ENCODE results near the gene COL26A1.

Gene COL26A1

GRCh38 chr7:101582971-101583370 lies 220.3 kb downstream of the COL26A1 start:
- no peak for DNase-seq

GRCh38 chr7:101586078-101586905 lies 223.6 kb downstream of the COL26A1 start:
- no peak for DNase-seq

- no peak for DNase-seq
Observed at GRCh38 chr7:101586906-101587677, 224.4 kb downstream of the COL26A1 start.

- DNase-seq: no peak
Observed at GRCh38 chr7:101588131-101588935, 225.7 kb downstream of the COL26A1 start.

GRCh38 chr7:101589052-101589451 lies 226.4 kb downstream of the COL26A1 start:
- DNase-seq: no peak

GRCh38 chr7:101589976-101590662 lies 227.4 kb downstream of the COL26A1 start:
- DNase-seq: no peak

- DNase-seq: no peak
Observed at GRCh38 chr7:101590663-101591435, 228.2 kb downstream of the COL26A1 start.

- no peak for DNase-seq
Observed at GRCh38 chr7:101591504-101591903, 228.8 kb downstream of the COL26A1 start.

GRCh38 chr7:101593556-101593955 lies 230.9 kb downstream of the COL26A1 start:
- DNase-seq: no peak

GRCh38 chr7:101594790-101595189 lies 232.1 kb downstream of the COL26A1 start:
- DNase-seq: no peak

- DNase-seq: no peak
Observed at GRCh38 chr7:101595246-101595645, 232.6 kb downstream of the COL26A1 start.

- no peak for DNase-seq
Observed at GRCh38 chr7:101595766-101596537, 233.3 kb downstream of the COL26A1 start.

- no peak for DNase-seq
Observed at GRCh38 chr7:101596898-101597297, 234.2 kb downstream of the COL26A1 start.

GRCh38 chr7:101597941-101598340 lies 235.3 kb downstream of the COL26A1 start:
- DNase-seq: no peak

GRCh38 chr7:101598422-101598985 lies 235.8 kb downstream of the COL26A1 start:
- DNase-seq: no peak

GRCh38 chr7:101598986-101599771 lies 236.5 kb downstream of the COL26A1 start:
- no peak for DNase-seq

- DNase-seq: no peak
Observed at GRCh38 chr7:101599787-101600186, 237.1 kb downstream of the COL26A1 start.

GRCh38 chr7:101602082-101602481 lies 239.4 kb downstream of the COL26A1 start:
- DNase-seq: no peak

- DNase-seq: peak; percentile 58
Observed at GRCh38 chr7:101602484-101603241, 240.0 kb downstream of the COL26A1 start.
